Ovary (tissue), 9 donors: ENCODE data around the gene AMZ2. TPM values are rescaled to one million over a fixed set of nuclear protein-coding genes. Genes with fewer than 3 reads are reported as not detected.

ENCODE experiments used
- DNase-seq, 5 donors: peaks; one replicate each; pipeline ENCODE4 v3.0.0-alpha.2; 2019 to 2020
- H3K27ac ChIP-seq, 2 donors: fragments of 200-600 bp; one replicate each; pipeline versions ENCODE4 v1.5.1 to v1.8.0; 2019 to 2022
- H3K27me3 ChIP-seq: fragments of 200-600 bp; one replicate; pipeline ENCODE4 v1.8.0; 2022
- H3K36me3 ChIP-seq: fragments of 200-600 bp; sonication (generic); one replicate; pipeline ENCODE4 v1.5.1; 2019
- H3K4me1 ChIP-seq: one replicate; pipeline ENCODE4 v1.8.1; 2013; ENCODE audit warnings: mild to moderate bottlenecking, moderate library complexity; ENCODE audit not compliant: insufficient read depth
- H3K4me3 ChIP-seq: fragments of 200-600 bp; sonication (generic); one replicate; pipeline ENCODE4 v1.5.1; 2017
- H3K9me3 ChIP-seq, 2 donors: fragments of 200-600 bp in 1 of 2; sonication (generic) in 1 of 2; one replicate each; pipeline versions ENCODE4 v1.5.1 to v1.8.1; 2013 to 2019; ENCODE audit warnings: mild to moderate bottlenecking in 1 of 2, moderate library complexity in 1 of 2
- EP300 ChIP-seq: sonication (generic); formaldehyde crosslinking; IDR thresholded peaks from one replicate; pipeline ENCODE4 v1.6.1; 2017; ENCODE audit warnings: antibody characterized with exemption
- POLR2A ChIP-seq: fragments of 450-650 bp; IDR thresholded peaks from one replicate; pipeline ENCODE4 v1.6.1; 2017; ENCODE audit warnings: antibody characterized with exemption, mild to moderate bottlenecking, moderate library complexity
- WGBS, 3 donors: extraction: QIAGEN DNeasy Blood & Tissue Kit in 1 of 3; methylation state at CpG; one replicate each; pipeline versions ENCODE4 v1.1.5 to v1.1.7; 2013 to 2017; 5-methylcytosine and 5-hydroxymethylcytosine counted together
- intact Hi-C, 4 donors: fragments of 100-400 bp; cut with DNase I; formaldehyde crosslinking; loops; one replicate each; pipeline versions ENCODE4 v1.11.0 to v1.15.1; 2022 to 2023
- polyA plus RNA-seq, 2 donors: library from polyadenylated mRNA; stranded (reverse); fragments of 200-250 nt in 1 of 2; fragments of 350-450 nt in 1 of 2; fragmentation: Illumina TruSeq in 1 of 2; extraction: RNeasy Lipid Tissue Mini Kit (QIAGEN cat#74804) in 1 of 2; gene quantifications; one replicate each; pipeline ENCODE4 v1.2.3, GENCODE V29; 2013 to 2014
- total RNA-seq, 7 donors: library from RNA; depleted of rRNA in 2 of 7; stranded (reverse); fragments of >200 nt in 2 of 7; fragmentation: NEBNext Ultra II Directional in 3 of 7; extraction: Animal tissue kit (Norgen Biotek cat#: 25700) in 3 of 7; gene quantifications; one replicate each; pipeline versions ENCODE4 v1.1.0 to v1.2.4, GENCODE V29; 2016 to 2023
- TF ChIP-seq, protein P1 (sequence below), 3 donors: fragments of 450-650 bp in 2 of 3; fragments of 200-600 bp in 1 of 3; IDR thresholded peaks; one replicate each; pipeline versions ENCODE4 v1.5.1 to v1.8.0; 2016 to 2022; ENCODE audit warnings: antibody characterized with exemption in 3 of 3, mild to moderate bottlenecking in 1 of 3
- donor health status: DM: no; HTN: no; CAD: no; lungs with moderate emphysema.
- donor health status: DM: no; HTN: no; CAD: no.
- donor health status: Bipolar disorder and iron deficiency.
- donor health status: DM: yes; HTN: yes; CAD: no.
- donor health status: DM: no; HTN: no; CAD: no.
- donor health status: DM: yes; HTN: yes; CAD: no.

AMZ2 gene
- total and polyA plus RNA-seq, 9 donors, result 30.4 to 131 (median 61.6) TPM

DNA sequence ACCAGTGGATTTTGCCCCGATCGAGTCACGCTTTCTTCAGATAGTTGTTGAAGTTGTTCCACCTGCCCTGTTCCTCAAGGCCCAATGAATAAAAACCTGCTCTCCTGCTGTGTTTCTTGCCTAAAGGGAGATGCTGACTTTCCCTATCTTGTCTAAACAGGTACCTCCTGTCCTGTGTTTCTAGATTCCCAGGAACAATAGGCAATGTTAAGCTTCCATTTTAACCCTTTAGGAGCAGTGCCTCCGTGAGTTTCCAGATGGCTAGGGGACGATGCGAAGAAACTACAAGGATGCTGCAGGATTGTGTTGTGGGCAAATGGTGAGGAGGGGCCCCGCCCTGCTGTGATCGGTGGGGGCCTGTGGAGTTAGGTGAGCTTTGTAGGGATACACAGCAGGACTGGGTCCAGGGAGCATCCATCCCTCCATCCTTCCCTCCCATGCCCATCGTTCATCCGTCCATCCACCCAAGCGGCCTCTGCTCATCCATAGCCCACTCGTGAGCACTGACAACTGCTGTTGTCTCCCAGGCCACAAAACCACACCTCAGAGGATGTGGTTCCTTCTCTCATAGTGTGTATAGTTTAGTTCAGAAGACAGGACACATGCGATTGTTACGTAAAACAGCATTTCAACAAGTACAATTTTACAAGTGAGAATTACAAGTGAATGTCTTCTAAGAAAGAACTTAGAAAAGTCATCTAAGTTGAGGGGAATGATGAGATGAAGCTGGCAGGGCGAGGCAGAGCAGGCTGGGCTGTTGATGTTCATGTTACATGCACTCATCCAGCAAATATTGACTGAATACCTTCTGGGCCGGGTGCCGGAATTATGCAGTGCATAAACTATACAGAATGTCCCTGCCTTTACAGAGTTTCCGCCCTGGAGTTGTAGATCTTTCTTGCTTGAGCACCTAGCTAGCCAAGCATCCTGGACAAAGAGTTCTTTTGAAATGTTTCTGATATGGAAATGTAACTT is 48.7 kb downstream of the AMZ2 start:
- intact Hi-C loops, result no loop called here
- Histone ChIP-seq H3K27me3 (no peaks in the 10 kb centered on the region), H3K4me1 (peaks cover 3% of the 10 kb centered on the region), H3K27ac (no peak overlapping the region), H3K9me3 (no peaks in the 10 kb centered on the region), H3K36me3 (no peaks in the 10 kb centered on the region), H3K4me3 (no peak overlapping the region)
- TF ChIP-seq, protein P1, sequence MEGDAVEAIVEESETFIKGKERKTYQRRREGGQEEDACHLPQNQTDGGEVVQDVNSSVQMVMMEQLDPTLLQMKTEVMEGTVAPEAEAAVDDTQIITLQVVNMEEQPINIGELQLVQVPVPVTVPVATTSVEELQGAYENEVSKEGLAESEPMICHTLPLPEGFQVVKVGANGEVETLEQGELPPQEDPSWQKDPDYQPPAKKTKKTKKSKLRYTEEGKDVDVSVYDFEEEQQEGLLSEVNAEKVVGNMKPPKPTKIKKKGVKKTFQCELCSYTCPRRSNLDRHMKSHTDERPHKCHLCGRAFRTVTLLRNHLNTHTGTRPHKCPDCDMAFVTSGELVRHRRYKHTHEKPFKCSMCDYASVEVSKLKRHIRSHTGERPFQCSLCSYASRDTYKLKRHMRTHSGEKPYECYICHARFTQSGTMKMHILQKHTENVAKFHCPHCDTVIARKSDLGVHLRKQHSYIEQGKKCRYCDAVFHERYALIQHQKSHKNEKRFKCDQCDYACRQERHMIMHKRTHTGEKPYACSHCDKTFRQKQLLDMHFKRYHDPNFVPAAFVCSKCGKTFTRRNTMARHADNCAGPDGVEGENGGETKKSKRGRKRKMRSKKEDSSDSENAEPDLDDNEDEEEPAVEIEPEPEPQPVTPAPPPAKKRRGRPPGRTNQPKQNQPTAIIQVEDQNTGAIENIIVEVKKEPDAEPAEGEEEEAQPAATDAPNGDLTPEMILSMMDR (IDR thresholded peaks at IDR 0.05), result no peak
- TF ChIP-seq POLR2A (no peak), EP300 (no peak)
- 90 to 93% (median 92%) methylated on average over 18 of the region's 18 CpGs for WGBS, 3 donors
- no peak for DNase-seq

DNA sequence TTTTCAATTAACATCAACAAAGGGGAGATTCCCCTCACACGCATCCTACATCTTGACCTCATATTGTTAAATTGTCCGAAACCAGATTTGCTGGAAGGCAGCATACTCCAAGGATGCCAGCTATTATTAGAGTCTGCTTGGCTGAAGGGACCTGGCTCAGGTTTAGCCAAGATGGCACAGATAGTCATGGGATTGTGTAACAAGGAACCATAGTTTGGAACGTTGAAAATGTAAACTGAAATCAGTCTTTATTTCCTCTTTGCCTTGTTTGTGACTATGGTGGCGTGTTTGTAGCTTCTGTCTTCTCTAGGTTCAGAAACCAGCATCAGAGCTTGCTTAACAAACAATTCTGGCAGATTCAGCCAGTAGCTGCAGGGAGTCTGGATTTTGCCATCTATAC is 49.4 kb downstream of the AMZ2 start:
- Histone ChIP-seq H3K27ac (no peak overlapping the region), H3K27me3 (no peaks in the 10 kb centered on the region), H3K9me3 (no peaks in the 10 kb centered on the region), H3K4me3 (no peak overlapping the region), H3K36me3 (no peaks in the 10 kb centered on the region), H3K4me1 (peaks cover 5% of the 10 kb centered on the region)
- DNase-seq, result no peak
- 85 to 93% (median 87%) methylated on average over 4 of the region's 4 CpGs for WGBS, 3 donors
- intact Hi-C loops, result no loop called here
- TF ChIP-seq, protein P1 (IDR thresholded peaks at IDR 0.05), result no peak
- TF ChIP-seq POLR2A, result no peak
- TF ChIP-seq EP300, result no peak

DNA sequence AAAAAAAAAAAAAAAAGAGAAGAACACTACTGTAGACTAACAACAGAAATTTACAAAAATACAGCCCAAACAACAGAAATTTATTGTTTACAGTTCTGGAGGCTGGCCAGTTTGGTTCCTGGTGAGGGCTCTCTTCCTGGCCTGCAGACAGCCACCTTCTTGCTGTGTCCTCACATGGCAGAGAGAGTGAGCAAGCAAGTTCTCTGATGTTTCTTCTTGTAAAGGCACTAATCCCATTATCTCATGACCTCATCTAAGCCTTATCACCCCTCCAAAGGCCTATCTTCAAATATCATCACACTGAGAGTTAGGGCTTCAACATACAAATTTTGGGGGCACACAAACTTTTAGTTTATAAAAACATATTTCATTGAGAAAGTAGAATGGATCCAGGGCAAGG is 50.8 kb downstream of the AMZ2 start:
- H3K27me3 ChIP-seq, result no peaks in the 10 kb centered on the region
- no peak overlapping the region for H3K4me3 ChIP-seq
- H3K9me3 ChIP-seq, result no peaks in the 10 kb centered on the region
- H3K27ac ChIP-seq, result no peak overlapping the region
- DNase-seq, result no peak
- peaks cover 11% of the 10 kb centered on the region for H3K4me1 ChIP-seq
- intact Hi-C loops, result no loop called here
- no peaks in the 10 kb centered on the region for H3K36me3 ChIP-seq
- TF ChIP-seq POLR2A (no peak), EP300 (no peak)
- TF ChIP-seq, protein P1 (IDR thresholded peaks at IDR 0.05), result no peak

DNA sequence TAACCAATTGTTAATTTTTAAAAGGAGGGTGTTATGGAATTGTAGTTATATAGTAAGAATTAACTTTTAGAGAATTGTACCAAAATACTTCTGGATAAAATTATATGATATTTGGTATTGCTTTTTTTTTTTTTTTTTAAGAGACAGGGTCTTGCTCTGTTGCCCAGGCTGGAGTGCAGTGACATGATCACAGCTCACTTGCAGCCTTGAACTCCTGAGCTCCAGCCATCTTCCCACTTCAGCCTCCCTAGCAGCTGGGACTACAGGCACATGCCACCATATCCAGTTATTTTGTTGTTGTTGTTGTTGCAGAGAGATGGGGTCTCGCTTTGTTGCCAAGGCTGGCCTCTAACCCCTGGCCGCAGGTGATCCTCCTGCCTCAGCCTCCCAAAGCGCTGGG is 52.0 kb downstream of the AMZ2 start:
- TF ChIP-seq POLR2A (no peak), EP300 (no peak)
- TF ChIP-seq, protein P1 (IDR thresholded peaks at IDR 0.05), result no peak
- intact Hi-C loops, result no loop called here
- DNase-seq, result no peak
- no peaks in the 10 kb centered on the region for H3K27me3 ChIP-seq
- no peaks in the 10 kb centered on the region for H3K36me3 ChIP-seq
- H3K27ac ChIP-seq, result no peak overlapping the region
- H3K9me3 ChIP-seq, result no peaks in the 10 kb centered on the region
- 97 to 100% (median 99%) methylated on average over 3 of the region's 3 CpGs for whole genome bisulfite sequencing, 3 donors
- H3K4me1 ChIP-seq, result peaks cover 11% of the 10 kb centered on the region
- H3K4me3 ChIP-seq, result no peak overlapping the region
